ENCODE measurements around the gene SORCS3.

Gene SORCS3

GRCh38 chr10:105010411-105011121 is 369.5 kb downstream of the SORCS3 start:
- TF ChIP-seq SPI1 (IDR thresholded peaks at IDR 0.05; ENCODE audit: borderline replicate concordance, low read depth): no peak
- TF ChIP-seq CTCF (IDR thresholded peaks at IDR 0.05; ENCODE audit: insufficient read depth, low read length): no peak
- no peak for TF ChIP-seq REST (IDR thresholded peaks at IDR 0.05; ENCODE audit: insufficient replicate concordance, low read depth)
- no peak for TF ChIP-seq POLR2AphosphoS5 (IDR thresholded peaks at IDR 0.05; ENCODE audit: low read depth)
- no peak for TF ChIP-seq GABPA (IDR thresholded peaks at IDR 0.05; ENCODE audit: low read depth)
- no peak overlapping the region for H3K27ac ChIP-seq (replicated peaks)
- no peaks in the 10 kb centered on the region for H3K27me3 ChIP-seq (ENCODE audit: insufficient read depth, poor library complexity, severe bottlenecking)
- DNase-seq (ENCODE audit: low read depth in 1 of 2, low spot score in 1 of 2): no peak
- H3K4me3 ChIP-seq (replicated peaks; ENCODE audit: insufficient read depth, low read length): no peak overlapping the region

- Histone ChIP-seq H3K27me3 (ENCODE audit: insufficient read depth, poor library complexity, severe bottlenecking) (no peaks in the 10 kb centered on the region), H3K4me3 (replicated peaks; ENCODE audit: insufficient read depth, low read length) (no peak overlapping the region), H3K27ac (replicated peaks) (no peak overlapping the region)
- no peak for DNase-seq (ENCODE audit: low read depth in 1 of 2, low spot score in 1 of 2)
- no peak for TF ChIP-seq POLR2AphosphoS5 (IDR thresholded peaks at IDR 0.05; ENCODE audit: low read depth)
- TF ChIP-seq CTCF (IDR thresholded peaks at IDR 0.05; ENCODE audit: insufficient read depth, low read length): no peak
- TF ChIP-seq REST (IDR thresholded peaks at IDR 0.05; ENCODE audit: insufficient replicate concordance, low read depth): no peak
- no peak for TF ChIP-seq SPI1 (IDR thresholded peaks at IDR 0.05; ENCODE audit: borderline replicate concordance, low read depth)
- TF ChIP-seq GABPA (IDR thresholded peaks at IDR 0.05; ENCODE audit: low read depth): no peak
These were observed 376.0 kb downstream of the SORCS3 start for GRCh38 chr10:105017116-105017515.

- Histone ChIP-seq H3K27ac (replicated peaks) (no peak overlapping the region), H3K4me3 (replicated peaks; ENCODE audit: insufficient read depth, low read length) (no peak overlapping the region), H3K27me3 (ENCODE audit: insufficient read depth, poor library complexity, severe bottlenecking) (no peaks in the 10 kb centered on the region)
- no peak for DNase-seq (ENCODE audit: low read depth in 1 of 2, low spot score in 1 of 2)
- TF ChIP-seq POLR2AphosphoS5 (IDR thresholded peaks at IDR 0.05; ENCODE audit: low read depth) (no peak), SPI1 (IDR thresholded peaks at IDR 0.05; ENCODE audit: borderline replicate concordance, low read depth) (no peak), CTCF (IDR thresholded peaks at IDR 0.05; ENCODE audit: insufficient read depth, low read length) (no peak), GABPA (IDR thresholded peaks at IDR 0.05; ENCODE audit: low read depth) (no peak)
These were observed 376.6 kb downstream of the SORCS3 start for GRCh38 chr10:105017691-105018090.

Measured in HL-60 (cell line).